ENCODE results near the gene NEURL1B.

The NEURL1B gene

GRCh38 chr5:172697123-172698121, 56.4 kb downstream of the NEURL1B start (continued):
- 0 out of 2 replicates have a peak, but pooled peaks have one; percentile 20 for TF ChIP-seq SP7 (tag by site-specific recombination; IDR thresholded peaks at IDR 0.05)
- peak; percentile 91 for TF ChIP-seq ZNF654 (tag by site-specific recombination; IDR thresholded peaks at IDR 0.05; ENCODE audit: low read depth)
- no peak for TF ChIP-seq ZNF704 (tag by site-specific recombination; IDR thresholded peaks at IDR 0.05)
- TF ChIP-seq ZEB2 (tag by site-specific recombination; IDR thresholded peaks at IDR 0.05) = peak; percentile 70
- 0 out of 2 replicates have a peak, but pooled peaks have one; percentile 30 for TF ChIP-seq ZNF777 (tag by site-specific recombination; IDR thresholded peaks at IDR 0.05; ENCODE audit: borderline replicate concordance)
- no peak for TF ChIP-seq ZNF169 (tag by site-specific recombination; IDR thresholded peaks at IDR 0.05)
- no peak for TF ChIP-seq ZNF488 (tag by site-specific recombination; IDR thresholded peaks at IDR 0.05)
- no peak for TF ChIP-seq PRDM6 (tag by site-specific recombination; IDR thresholded peaks at IDR 0.05)
- 0 out of 2 replicates have a peak, but pooled peaks have one; percentile 39 for TF ChIP-seq KLF17 (tag by site-specific recombination; IDR thresholded peaks at IDR 0.05)
- peak; percentile 21 for TF ChIP-seq ZBTB26 (tag by site-specific recombination; optimal IDR thresholded peaks at IDR 0.05)
- TF ChIP-seq ZSCAN5A (tag by site-specific recombination; IDR thresholded peaks at IDR 0.05) = no peak
- TF ChIP-seq ZNF280D (tag by site-specific recombination; IDR thresholded peaks at IDR 0.05) = no peak
- peak; percentile 38; the same call in 1 of the 2 replicates for TF ChIP-seq ZFP37 (tag by site-specific recombination; IDR thresholded peaks at IDR 0.05)
- TF ChIP-seq ZNF19 (tag by site-specific recombination; IDR thresholded peaks at IDR 0.05; ENCODE audit: low read depth) = no peak
- no peak for TF ChIP-seq GLI4 (tag by site-specific recombination; IDR thresholded peaks at IDR 0.05)
- TF ChIP-seq PRDM2 (tag by site-specific recombination; IDR thresholded peaks at IDR 0.05; ENCODE audit: borderline replicate concordance) = no peak
- TF ChIP-seq GLIS1 (tag by site-specific recombination; IDR thresholded peaks at IDR 0.05) = peak; percentile 29
- TF ChIP-seq ZNF549 (tag by site-specific recombination; IDR thresholded peaks at IDR 0.05) = no peak
- peak; percentile 97 for TF ChIP-seq ZNF341 (tag by site-specific recombination; IDR thresholded peaks at IDR 0.05; ENCODE audit: low read depth)
